ENCODE measurements around the gene TBX19.

DNA sequence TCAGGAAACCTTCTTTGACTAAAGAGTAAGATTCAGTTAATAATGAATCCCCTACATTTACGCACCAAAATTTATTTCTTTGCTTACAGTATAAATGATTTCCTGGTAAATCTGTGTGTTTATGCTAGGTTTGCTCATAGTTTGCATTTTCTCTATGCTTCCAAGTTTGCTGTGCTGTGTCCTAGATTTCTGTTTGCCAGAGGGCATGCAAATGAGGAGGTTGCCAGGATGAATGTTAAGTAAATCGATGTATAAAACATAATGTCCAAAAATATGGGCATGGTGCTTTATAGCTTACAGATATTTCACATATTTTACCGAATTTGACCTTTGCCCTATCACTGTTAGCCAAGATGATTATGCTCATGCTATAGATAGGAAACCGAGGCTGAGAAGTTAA, 63.8 kb downstream of the TBX19 start:
- TF ChIP-seq, protein P1, sequence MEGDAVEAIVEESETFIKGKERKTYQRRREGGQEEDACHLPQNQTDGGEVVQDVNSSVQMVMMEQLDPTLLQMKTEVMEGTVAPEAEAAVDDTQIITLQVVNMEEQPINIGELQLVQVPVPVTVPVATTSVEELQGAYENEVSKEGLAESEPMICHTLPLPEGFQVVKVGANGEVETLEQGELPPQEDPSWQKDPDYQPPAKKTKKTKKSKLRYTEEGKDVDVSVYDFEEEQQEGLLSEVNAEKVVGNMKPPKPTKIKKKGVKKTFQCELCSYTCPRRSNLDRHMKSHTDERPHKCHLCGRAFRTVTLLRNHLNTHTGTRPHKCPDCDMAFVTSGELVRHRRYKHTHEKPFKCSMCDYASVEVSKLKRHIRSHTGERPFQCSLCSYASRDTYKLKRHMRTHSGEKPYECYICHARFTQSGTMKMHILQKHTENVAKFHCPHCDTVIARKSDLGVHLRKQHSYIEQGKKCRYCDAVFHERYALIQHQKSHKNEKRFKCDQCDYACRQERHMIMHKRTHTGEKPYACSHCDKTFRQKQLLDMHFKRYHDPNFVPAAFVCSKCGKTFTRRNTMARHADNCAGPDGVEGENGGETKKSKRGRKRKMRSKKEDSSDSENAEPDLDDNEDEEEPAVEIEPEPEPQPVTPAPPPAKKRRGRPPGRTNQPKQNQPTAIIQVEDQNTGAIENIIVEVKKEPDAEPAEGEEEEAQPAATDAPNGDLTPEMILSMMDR (IDR thresholded peaks at IDR 0.05; ENCODE audit: poor library complexity): no peak
- TF ChIP-seq EZH2phosphoT487 (IDR thresholded peaks at IDR 0.05; ENCODE audit: low read depth, severe bottlenecking, unreplicated experiment): no peak

Measured in hepatocyte (in vitro differentiated cells).